ENCODE measurements around the gene RRBP1. TPM values are rescaled to one million over a fixed set of nuclear protein-coding genes. Genes with fewer than 3 reads are reported as not detected.
"Not testable (repeated sequence)": the region's sequence is repeated elsewhere in the genome, so short reads cannot be mapped to it uniquely, and the experiment has no call there.

RRBP1 gene
- total RNA-seq, 1 experiment from 2014 or later = 45.3 TPM

- H3K36me3 Mint-ChIP-seq (ENCODE audit: insufficient read depth, unreplicated experiment) = no peaks in the 10 kb centered on the region
- H3K4me1 Mint-ChIP-seq (ENCODE audit: low read depth, unreplicated experiment) = no peaks in the 10 kb centered on the region
These were observed 28.6 kb upstream of the RRBP1 start for GRCh38 chr20:17710379-17711266.

GRCh38 chr20:17709361-17710293, 27.6 kb upstream of the RRBP1 start:
- intact Hi-C loops (cut with micrococcal nuclease; ENCODE audit: unreplicated experiment) = no loop called here
- H3K27ac Mint-ChIP-seq (ENCODE audit: unreplicated experiment) = no peak overlapping the region
- no peaks in the 10 kb centered on the region for H3K27me3 Mint-ChIP-seq (ENCODE audit: unreplicated experiment)
- CTCF ChIA-PET = no interaction called here
- no TSS peak for BruUV-seq (replicated peaks)
- no peaks in the 10 kb centered on the region for H3K4me1 Mint-ChIP-seq (ENCODE audit: low read depth, unreplicated experiment)
- TF ChIP-seq CTCF (IDR thresholded peaks at IDR 0.05; ENCODE audit: unreplicated experiment) = no peak
- no peaks in the 10 kb centered on the region for H3K36me3 Mint-ChIP-seq (ENCODE audit: insufficient read depth, unreplicated experiment)
- no peak for DNase-seq
- no peaks in the 10 kb centered on the region for H3K9me3 Mint-ChIP-seq (ENCODE audit: low read depth, unreplicated experiment)
- no peak overlapping the region for H3K4me3 Mint-ChIP-seq (ENCODE audit: low read depth, unreplicated experiment)

More at GRCh38 chr20:17710379-17711266, 28.6 kb upstream of the RRBP1 start:
- intact Hi-C loops (cut with micrococcal nuclease; ENCODE audit: unreplicated experiment) = no loop called here
- BruUV-seq (replicated peaks) = no TSS peak
- DNase-seq = no peak
- no peaks in the 10 kb centered on the region for H3K27me3 Mint-ChIP-seq (ENCODE audit: unreplicated experiment)
- no peak for TF ChIP-seq CTCF (IDR thresholded peaks at IDR 0.05; ENCODE audit: unreplicated experiment)
- CTCF ChIA-PET = no interaction called here
- no peak overlapping the region for H3K27ac Mint-ChIP-seq (ENCODE audit: unreplicated experiment)
- H3K9me3 Mint-ChIP-seq (ENCODE audit: low read depth, unreplicated experiment) = no peaks in the 10 kb centered on the region
- H3K4me3 Mint-ChIP-seq (ENCODE audit: low read depth, unreplicated experiment) = no peak overlapping the region

GRCh38 chr20:17708675-17709360, 26.8 kb upstream of the RRBP1 start:
- CTCF ChIA-PET = no interaction called here
- H3K36me3 Mint-ChIP-seq (ENCODE audit: insufficient read depth, unreplicated experiment) = no peaks in the 10 kb centered on the region
- no peak for TF ChIP-seq CTCF (IDR thresholded peaks at IDR 0.05; ENCODE audit: unreplicated experiment)
- H3K4me3 Mint-ChIP-seq (ENCODE audit: low read depth, unreplicated experiment) = no peak overlapping the region
- BruUV-seq (replicated peaks) = no TSS peak
- no peak overlapping the region for H3K27ac Mint-ChIP-seq (ENCODE audit: unreplicated experiment)
- intact Hi-C loops (cut with micrococcal nuclease; ENCODE audit: unreplicated experiment) = no loop called here
- no peaks in the 10 kb centered on the region for H3K27me3 Mint-ChIP-seq (ENCODE audit: unreplicated experiment)
- no peaks in the 10 kb centered on the region for H3K4me1 Mint-ChIP-seq (ENCODE audit: low read depth, unreplicated experiment)
- DNase-seq = no peak
- no peaks in the 10 kb centered on the region for H3K9me3 Mint-ChIP-seq (ENCODE audit: low read depth, unreplicated experiment)

GRCh38 chr20:17707951-17708350, 25.9 kb upstream of the RRBP1 start:
- H3K9me3 Mint-ChIP-seq (ENCODE audit: low read depth, unreplicated experiment); H3K4me3 Mint-ChIP-seq (ENCODE audit: low read depth, unreplicated experiment); BruUV-seq (replicated peaks); CTCF ChIA-PET; H3K4me1 Mint-ChIP-seq (ENCODE audit: low read depth, unreplicated experiment); H3K36me3 Mint-ChIP-seq (ENCODE audit: insufficient read depth, unreplicated experiment); H3K27ac Mint-ChIP-seq (ENCODE audit: unreplicated experiment); H3K27me3 Mint-ChIP-seq (ENCODE audit: unreplicated experiment); DNase-seq; intact Hi-C loops (cut with micrococcal nuclease; ENCODE audit: unreplicated experiment): not testable (repeated sequence)

Measured in Calu3 (cell line).